ENCODE results near the gene RFPL4A. TPM values are rescaled to one million over a fixed set of nuclear protein-coding genes. Genes with fewer than 3 reads are reported as not detected.

Gene RFPL4A
- total and polyA plus RNA-seq, 2 of the 13 experiments (the other 11 are each of a cell fraction or from before 2014, with no cell fraction given): not detected

- no peak for TF ChIP-seq ARID5B (CRISPR knock-in tag; IDR thresholded peaks at IDR 0.05)
- TF ChIP-seq HMGXB4 (CRISPR knock-in tag; IDR thresholded peaks at IDR 0.05; ENCODE audit: borderline replicate concordance in 1 of 2, low read depth in 1 of 2): no peak
- no peak for TF ChIP-seq ZUFSP (CRISPR knock-in tag; IDR thresholded peaks at IDR 0.05; ENCODE audit: borderline replicate concordance)
- no peak for TF ChIP-seq ZNF576 (CRISPR knock-in tag; IDR thresholded peaks at IDR 0.05)
- TF ChIP-seq NFKB2 (CRISPR knock-in tag; IDR thresholded peaks at IDR 0.05; ENCODE audit: borderline replicate concordance): no peak
- TF ChIP-seq TFDP1 (CRISPR knock-in tag; IDR thresholded peaks at IDR 0.05; ENCODE audit: borderline replicate concordance): no peak
- no peak for TF ChIP-seq HMG20B (CRISPR knock-in tag; conservative IDR thresholded peaks at IDR 0.05)
- no peak for TF ChIP-seq ARNT2 (CRISPR knock-in tag; IDR thresholded peaks at IDR 0.05; ENCODE audit: low read depth)
These were observed 52.4 kb downstream of the RFPL4A start (continued) for GRCh38 chr19:55811340-55811739.
